GM21526 (cell line): Measurements from ENCODE around the gene FBLN2.

Source experiments
- ATAC-seq: cut with Tn5 transposase; IDR thresholded peaks from one replicate; pipeline ENCODE4 v1.9.1; 2021; ENCODE audit warnings: moderate library complexity; ENCODE audit not compliant: unreplicated experiment, low FRiP score

FBLN2 gene

DNA sequence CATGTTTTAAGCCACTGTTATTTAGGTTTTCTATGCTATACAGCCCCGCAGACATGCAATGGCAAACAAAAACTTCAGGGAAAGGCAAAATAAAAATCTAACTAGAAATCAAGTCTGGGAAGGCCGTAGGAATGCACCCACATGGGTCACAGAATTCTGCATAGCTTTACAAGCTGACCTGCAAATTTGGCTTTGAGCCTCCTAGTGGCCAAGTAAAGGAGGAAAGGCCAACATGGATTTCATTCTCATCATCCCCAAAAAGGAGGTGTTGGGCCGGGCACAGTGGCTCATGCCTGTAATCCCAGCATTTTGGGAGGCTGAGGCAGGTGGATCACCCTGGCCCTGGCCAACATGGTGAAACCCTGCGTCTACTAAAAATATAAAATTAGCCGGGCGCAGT lies 124.3 kb downstream of the FBLN2 start:
- ATAC-seq = no peak

DNA sequence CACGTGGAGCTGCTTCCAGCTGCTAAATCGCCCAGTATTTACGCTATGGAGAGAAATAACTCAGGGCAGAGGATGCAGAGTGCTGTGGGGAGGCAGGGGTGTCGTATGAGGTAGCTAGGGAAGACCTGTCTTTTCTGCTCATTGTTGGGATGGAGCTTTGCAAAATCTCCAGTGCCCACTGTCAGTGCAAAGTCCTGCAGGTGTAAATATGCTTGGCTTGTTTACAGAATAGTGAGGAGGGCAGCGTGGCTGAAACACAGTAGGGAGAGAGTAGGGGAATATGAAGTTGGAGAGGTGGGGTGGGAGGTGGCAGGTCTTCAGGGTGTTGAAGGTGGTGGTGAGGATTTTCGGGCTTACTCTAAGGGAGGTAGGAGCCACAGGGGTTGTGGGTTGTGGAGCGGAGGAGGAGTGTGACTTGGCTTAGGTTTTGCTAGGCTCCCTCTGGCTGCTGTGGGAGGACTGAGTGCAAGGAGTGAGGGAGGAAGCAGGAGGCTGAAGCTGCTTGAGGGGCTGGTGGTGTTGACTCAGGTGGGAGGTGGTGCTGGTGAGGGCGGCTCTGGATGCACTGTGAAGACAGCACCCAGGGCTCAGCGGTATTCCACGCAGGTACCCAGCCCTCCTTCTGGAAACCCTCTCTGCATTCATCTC lies 125.7 kb downstream of the FBLN2 start:
- no peak for ATAC-seq

DNA sequence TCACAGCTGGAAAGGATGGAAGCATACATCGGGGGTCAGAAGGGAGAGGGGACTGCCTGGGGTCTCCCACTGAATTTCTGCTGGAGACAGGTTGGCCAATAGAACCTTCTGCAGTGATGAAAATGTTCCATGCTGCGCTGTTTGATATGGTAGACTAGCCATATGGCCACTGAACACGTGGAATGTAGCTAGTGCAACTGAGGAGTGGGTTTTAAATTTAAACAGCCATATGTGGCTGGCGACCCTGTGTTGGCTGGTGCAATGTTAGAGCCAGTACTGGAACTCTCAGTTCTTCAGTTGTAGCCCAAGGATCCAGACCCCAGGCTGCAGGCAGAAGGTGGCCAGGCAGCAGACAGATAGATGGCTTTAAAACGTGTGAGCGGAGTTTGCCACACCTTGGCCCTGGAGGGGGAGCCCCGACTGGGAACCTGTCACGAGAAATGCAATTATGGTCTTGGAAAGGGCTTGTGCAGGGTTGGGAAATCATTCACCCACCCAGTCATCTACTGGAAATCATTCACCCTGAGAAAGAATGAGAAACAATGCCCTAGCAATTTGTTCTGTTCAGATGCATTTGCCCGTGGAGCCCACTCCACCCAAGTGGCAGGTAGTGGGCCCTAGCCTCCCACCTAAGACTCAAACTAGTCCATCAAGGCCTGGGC lies 127.6 kb downstream of the FBLN2 start:
- no peak for ATAC-seq

DNA sequence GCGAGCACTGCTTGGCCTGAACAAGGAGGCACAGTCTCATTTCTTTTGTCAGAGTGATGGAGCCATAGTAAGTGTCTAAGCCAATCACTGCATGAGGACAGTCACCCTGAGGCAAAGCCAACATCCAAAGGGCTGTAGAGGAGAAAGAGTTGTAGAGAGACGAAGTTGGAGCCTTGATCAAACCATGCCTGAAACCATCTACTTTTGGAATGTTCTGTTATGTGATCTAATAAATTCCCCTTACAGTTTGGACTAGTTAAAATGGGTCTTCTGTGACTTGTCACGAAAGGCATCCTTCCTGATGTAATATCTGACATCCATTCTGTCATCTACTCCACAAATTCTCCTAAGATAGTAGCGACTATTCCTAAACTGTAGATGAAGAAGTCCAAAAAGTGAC lies 128.3 kb downstream of the FBLN2 start:
- no peak for ATAC-seq

DNA sequence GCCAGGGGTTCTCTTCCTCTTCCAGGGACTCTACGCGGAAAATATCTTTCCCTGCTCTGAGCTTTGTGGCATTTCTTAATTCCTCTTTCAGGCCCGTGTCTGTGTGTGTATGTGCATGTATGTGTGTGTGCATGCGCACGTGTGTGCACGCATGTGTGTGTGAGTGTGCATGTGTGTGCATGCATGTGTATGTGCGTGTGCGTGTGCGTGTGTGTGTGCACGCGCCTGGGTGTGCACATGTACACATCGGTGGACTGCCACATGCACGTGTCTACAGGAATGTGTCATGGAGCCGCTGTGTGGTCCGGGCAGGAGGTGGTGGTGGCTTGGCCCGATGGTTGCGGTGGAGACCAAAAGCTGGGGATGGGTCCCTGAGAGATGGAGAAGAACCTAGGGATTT lies 133.0 kb downstream of the FBLN2 start:
- ATAC-seq = no peak

DNA sequence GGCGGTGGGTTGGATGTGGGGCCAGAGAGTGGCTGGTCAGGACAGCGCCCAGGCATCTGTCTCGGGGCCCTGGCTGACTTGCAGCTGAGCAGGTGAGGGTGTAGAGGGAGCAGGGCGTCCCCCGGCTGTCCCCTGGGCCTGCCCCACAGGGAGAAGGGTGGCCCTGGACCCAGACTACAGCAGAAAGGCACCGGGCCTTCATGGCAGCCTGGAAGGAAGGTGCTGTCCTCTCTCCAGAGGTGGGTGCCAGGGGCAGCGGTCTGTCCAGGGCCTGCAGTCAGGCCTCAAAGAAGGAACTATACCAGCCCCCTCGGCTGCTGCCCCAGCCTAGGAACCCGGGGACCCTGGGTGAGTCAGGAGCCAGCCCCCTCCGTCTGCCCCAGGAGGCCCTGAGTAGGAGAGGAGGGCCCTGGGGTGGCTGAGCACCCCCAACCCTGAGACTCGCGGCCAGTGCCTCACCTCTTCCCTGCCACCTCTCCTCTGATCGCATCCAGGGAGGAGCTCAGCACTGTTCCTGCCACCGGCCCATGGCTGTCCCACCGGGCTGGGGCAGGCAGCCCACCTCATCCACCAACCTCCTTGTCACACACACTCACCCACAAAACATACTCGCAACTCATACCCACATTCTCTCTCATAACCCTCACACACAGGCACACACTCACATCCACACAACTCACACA lies 133.5 kb downstream of the FBLN2 start:
- ATAC-seq = no peak

DNA sequence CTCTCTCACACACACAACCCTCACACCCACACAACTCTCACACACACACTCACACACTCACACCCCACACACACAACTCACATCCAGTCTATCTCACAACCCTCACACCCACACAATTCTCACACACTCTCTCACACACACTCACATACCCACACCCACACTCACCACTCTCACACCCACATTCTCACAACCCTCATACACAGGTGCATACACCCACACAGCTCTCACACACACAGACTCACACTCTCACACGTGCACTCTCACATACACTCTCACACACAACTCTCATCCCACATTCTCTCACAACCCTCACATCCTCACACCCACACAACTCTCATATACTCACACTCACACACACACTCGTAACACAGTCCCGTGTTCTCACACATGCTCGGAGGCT lies 134.4 kb downstream of the FBLN2 start:
- ATAC-seq = no peak

DNA sequence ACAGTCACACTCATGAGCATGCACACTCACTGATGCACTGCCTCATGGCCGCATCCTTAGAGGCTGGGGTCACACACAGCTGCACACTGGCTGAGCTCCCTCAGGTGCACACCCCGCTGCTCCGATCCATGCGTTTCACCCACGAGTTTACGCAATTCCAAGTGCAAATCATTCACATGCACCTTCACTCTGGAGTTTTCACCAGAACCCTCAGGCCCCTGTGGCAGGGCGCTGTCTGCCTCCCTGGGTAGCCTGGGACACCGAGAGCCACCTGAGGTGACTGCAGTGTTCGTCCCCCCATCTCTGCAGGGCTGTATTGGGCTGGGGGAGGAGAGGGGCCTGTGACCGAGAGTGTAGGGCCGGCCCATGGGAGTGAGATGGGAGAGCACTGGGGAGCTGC lies 134.8 kb downstream of the FBLN2 start:
- no peak for ATAC-seq

DNA sequence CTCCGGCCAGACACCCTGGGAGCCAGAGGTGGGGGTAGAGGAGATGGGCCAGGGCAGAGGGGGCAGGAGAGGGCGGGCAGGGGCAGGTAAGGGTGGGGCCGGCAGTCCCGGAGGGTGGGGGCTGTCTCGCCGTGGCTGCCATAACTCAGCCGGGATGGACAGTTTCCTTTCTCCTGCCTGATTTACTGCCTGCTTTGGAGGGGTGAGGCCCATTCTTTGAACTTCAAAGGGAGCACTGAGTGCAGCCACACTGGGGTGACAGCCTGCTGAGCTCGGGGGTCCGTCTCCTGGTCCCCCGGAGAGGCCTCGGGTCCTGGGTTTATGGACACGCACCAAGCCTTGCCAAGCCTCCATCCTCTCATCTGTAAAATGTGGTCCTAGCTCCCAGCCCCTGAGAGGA lies 135.4 kb downstream of the FBLN2 start:
- no peak for ATAC-seq

DNA sequence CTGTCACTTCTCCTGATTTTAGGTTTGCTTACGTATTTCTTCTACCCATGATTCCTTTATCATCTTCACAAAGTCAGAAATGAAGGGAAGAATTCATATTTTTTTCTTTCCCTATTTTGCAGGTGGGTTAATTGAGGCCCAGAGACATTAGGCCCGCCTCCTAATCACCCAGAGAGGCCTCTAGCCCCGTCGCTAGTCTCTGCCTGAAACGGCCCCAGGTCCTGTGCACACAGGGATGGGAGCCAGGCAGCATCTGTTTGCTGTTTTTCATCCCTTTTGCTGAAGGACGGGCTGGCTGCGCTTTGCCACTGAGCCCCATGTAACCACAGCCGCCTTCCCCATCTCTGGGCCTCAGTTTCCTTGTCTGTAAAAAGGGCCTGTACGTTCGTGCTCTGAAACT lies 135.9 kb downstream of the FBLN2 start:
- no peak for ATAC-seq

DNA sequence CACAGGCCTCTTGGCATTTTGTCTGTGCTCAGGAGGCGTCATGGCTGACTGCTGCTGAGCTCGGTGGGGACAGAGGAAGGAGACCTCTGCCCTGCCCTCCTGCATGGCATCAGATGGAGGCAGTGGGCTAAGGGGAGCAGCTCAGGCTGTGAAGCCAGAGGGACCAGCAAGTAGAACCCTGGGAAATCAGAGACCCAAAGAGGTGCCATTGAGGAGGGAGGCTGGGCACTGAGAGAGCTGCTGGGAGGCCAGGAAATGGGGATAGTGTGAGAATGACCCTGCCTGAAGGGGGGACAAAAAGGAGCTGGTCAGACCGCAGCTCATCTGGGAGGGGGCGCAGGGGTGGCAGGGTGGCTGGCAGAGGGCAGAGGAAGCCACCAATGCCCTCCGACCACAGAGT lies 136.8 kb downstream of the FBLN2 start:
- ATAC-seq = no peak

DNA sequence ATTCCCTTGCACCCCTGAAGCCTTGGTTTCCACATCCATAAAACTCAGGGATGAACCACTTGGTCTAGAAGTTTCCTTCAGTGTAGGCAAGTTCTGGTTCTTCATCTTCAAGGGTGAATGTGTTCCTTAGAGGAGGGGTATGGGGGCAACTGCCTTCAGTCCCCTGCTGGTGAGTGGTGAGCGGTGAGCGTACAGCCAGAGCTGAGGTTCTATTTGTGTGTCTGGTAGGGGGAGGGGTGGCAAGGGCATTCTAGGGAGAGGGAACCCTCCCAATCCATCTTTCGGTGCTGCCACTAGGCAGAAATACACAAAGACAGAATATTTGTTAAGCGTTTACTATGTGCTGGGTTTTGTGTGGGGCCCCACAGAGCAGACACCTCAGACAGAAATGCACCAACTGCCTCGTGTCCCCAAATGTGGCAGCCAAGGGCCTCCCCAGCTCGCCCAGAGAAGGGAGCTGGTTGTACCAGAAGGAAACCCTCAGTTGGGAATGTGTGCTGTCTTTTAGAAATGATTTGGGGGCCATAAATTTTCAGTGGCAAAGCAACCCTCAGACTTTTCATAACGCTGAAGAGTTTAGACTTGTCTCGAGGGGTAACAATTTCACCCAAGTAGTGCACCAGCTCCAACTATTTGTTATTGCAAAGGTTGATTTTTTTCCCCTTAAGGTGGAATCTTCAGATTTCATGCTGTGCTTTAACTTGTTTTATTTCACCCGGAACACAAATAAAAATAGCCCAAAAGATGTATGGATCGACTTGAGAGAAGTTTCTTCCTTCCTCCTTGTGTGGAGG lies 137.6 kb downstream of the FBLN2 start:
- no peak for ATAC-seq

DNA sequence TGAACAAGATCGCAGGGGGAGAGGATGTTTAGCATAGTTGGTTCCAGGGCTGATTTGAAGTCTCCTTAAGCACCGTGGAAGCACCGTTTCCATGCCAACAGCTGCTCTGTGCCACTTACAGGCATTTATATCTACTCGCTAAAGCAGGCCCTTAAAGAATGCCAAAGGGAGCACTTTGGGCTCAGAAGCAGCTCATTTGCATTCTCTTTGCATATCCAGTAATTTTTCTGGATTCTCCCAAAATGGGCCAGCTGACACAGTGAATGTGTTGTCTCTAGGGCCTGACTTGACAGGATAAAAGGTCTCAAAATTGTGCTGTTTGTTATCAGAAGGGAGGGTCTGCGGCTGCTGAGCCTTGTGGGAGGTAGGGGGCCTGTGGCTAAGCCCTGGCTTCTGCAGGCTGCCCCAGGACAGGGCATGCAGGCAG lies 138.6 kb downstream of the FBLN2 start:
- no peak for ATAC-seq
